Measurements from ENCODE around the gene AVPR2.

- TF ChIP-seq CTCF (IDR thresholded peaks at IDR 0.05) (no peak), EZH2phosphoT487 (IDR thresholded peaks at IDR 0.05) (no peak), EZH2 (IDR thresholded peaks at IDR 0.05) (no peak)
Observed at GRCh38 chrX:153877571-153878261, 26.8 kb upstream of the AVPR2 start.

Measured in neural progenitor cell (in vitro differentiated cells).